ENCODE data around the gene CIC. TPM values are rescaled to one million over a fixed set of nuclear protein-coding genes. Genes with fewer than 3 reads are reported as not detected.

The CIC gene
- total RNA-seq, 1 donor from 2014 or later, result 67.9 TPM

GRCh38 chr19:42277821-42278451 lies 8.9 kb downstream of the CIC start:
- DNase-seq (ENCODE audit: low read depth), result no peak

- DNase-seq (ENCODE audit: low read depth), result no peak
Measured at GRCh38 chr19:42278452-42279154, 9.6 kb downstream of the CIC start.

GRCh38 chr19:42279155-42279901 lies 10.3 kb downstream of the CIC start:
- no peak for DNase-seq (ENCODE audit: low read depth)

- peak; percentile 55 for DNase-seq (ENCODE audit: low read depth)
Measured at GRCh38 chr19:42279902-42280814, 11.1 kb downstream of the CIC start.

- DNase-seq (ENCODE audit: low read depth), result no peak
Measured at GRCh38 chr19:42280815-42281145, 11.7 kb downstream of the CIC start.

GRCh38 chr19:42281146-42281826 lies 12.2 kb downstream of the CIC start:
- DNase-seq (ENCODE audit: low read depth), result no peak

- no peak for DNase-seq (ENCODE audit: low read depth)
Measured at GRCh38 chr19:42281827-42282762, 13.0 kb downstream of the CIC start.

GRCh38 chr19:42282819-42283187 lies 13.8 kb downstream of the CIC start:
- no peak for DNase-seq (ENCODE audit: low read depth)

- DNase-seq (ENCODE audit: low read depth), result peak; percentile 63
Measured at GRCh38 chr19:42283188-42284065, 14.4 kb downstream of the CIC start.

- no peak for DNase-seq (ENCODE audit: low read depth)
Measured at GRCh38 chr19:42284066-42284501, 15.0 kb downstream of the CIC start.

- DNase-seq (ENCODE audit: low read depth), result no peak
Measured at GRCh38 chr19:42284591-42285341, 15.7 kb downstream of the CIC start.

GRCh38 chr19:42285541-42285941 lies 16.5 kb downstream of the CIC start:
- no peak for DNase-seq (ENCODE audit: low read depth)

- DNase-seq (ENCODE audit: low read depth), result no peak
Measured at GRCh38 chr19:42285988-42286348, 16.9 kb downstream of the CIC start.

- peak; percentile 40 for DNase-seq (ENCODE audit: low read depth)
Measured at GRCh38 chr19:42286349-42287016, 17.4 kb downstream of the CIC start.

- DNase-seq (ENCODE audit: low read depth), result no peak
Measured at GRCh38 chr19:42287017-42287826, 18.2 kb downstream of the CIC start.

- DNase-seq (ENCODE audit: low read depth), result no peak
Measured at GRCh38 chr19:42287827-42288107, 18.7 kb downstream of the CIC start.

- DNase-seq (ENCODE audit: low read depth), result no peak
Measured at GRCh38 chr19:42288387-42288786, 19.3 kb downstream of the CIC start.

Measured in renal cortical epithelial cell (primary cell).